ENCODE results near the gene FUBP3.

FUBP3 gene

DNA sequence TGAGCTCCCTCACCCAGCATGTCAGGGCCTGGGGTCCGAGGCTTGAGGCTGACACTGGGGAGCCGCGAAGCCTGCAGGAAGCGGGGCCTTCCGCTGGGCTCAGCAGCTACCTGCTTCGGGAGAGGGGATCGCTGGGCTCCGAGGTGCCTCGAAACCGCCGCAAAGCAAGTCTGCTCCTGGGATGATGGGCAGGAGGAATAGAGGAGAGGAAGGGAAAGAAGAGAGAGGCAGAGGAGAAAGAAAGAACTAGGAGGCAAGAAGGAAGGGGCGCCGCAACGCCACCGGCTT lies 83.5 kb downstream of the FUBP3 start:
- Histone ChIP-seq H3K36me3 (no peaks in the 10 kb centered on the region), H3K4me1 (no peaks in the 10 kb centered on the region), H3K27me3 (peaks cover 95% of the 10 kb centered on the region), H3K9me3 (no peaks in the 10 kb centered on the region), H3K4me3 (ENCODE audit: low read depth, low read length) (no peak overlapping the region)
- TF ChIP-seq, protein P1, sequence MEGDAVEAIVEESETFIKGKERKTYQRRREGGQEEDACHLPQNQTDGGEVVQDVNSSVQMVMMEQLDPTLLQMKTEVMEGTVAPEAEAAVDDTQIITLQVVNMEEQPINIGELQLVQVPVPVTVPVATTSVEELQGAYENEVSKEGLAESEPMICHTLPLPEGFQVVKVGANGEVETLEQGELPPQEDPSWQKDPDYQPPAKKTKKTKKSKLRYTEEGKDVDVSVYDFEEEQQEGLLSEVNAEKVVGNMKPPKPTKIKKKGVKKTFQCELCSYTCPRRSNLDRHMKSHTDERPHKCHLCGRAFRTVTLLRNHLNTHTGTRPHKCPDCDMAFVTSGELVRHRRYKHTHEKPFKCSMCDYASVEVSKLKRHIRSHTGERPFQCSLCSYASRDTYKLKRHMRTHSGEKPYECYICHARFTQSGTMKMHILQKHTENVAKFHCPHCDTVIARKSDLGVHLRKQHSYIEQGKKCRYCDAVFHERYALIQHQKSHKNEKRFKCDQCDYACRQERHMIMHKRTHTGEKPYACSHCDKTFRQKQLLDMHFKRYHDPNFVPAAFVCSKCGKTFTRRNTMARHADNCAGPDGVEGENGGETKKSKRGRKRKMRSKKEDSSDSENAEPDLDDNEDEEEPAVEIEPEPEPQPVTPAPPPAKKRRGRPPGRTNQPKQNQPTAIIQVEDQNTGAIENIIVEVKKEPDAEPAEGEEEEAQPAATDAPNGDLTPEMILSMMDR (IDR thresholded peaks at IDR 0.05; ENCODE audit: low read depth, low read length) = no peak
- DNase-seq = no peak

DNA sequence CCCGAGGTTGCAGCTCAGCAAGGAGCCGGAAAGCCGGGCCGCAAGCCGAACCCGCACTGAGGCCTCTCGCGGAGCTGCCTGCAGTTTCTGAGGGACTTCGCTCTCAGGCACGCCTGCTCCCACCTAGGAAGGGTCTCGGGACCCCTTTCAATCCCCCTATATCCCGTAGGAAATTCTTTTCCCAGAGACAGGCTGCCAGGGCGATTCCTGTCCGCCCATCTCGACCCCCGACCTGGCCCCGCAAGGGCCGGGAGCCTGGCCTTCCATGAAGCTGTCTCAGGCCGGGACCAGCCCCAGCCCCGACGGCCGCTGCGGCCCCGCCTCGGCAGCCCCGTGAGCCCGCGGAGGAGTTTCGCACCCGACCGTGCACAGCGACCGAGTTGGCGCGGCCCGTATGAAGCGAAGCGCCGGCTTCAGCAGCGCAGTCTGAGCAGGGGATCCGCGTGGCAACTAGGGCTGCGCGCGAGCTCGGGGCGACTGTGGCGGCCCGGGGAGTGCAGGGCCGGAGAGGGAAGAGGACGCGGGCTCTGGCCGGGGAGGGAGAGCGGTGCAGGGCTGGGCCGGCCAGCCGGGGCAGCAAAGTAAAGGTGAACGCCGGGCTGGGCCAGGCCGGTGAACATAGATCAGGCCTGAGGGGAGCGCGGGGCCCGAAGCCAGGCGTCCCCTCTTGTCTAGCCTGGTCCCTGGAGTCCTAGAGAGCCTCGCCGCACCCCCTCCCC lies 84.0 kb downstream of the FUBP3 start:
- Histone ChIP-seq H3K9me3 (no peaks in the 10 kb centered on the region), H3K36me3 (no peaks in the 10 kb centered on the region), H3K27me3 (peaks cover 93% of the 10 kb centered on the region), H3K4me3 (ENCODE audit: low read depth, low read length) (no peak overlapping the region), H3K4me1 (no peaks in the 10 kb centered on the region)
- TF ChIP-seq, protein P1 (IDR thresholded peaks at IDR 0.05; ENCODE audit: low read depth, low read length) = no peak
- DNase-seq = no peak

DNA sequence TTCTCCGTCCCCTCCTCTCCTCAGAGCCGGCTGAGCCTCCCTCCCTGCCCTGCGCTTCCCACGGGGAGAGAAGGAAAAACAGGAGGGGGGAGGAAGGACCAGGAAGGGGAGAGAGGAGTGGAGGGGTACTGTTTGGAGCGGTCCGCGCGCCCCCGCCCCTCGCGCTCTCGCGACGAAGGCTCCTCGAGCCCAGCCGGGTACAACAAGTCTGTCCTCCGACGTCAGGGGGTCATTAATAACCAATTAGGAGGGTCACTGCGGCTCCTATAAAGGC lies 84.5 kb downstream of the FUBP3 start:
- no peak for DNase-seq
- H3K36me3 ChIP-seq = no peaks in the 10 kb centered on the region
- H3K4me3 ChIP-seq (ENCODE audit: low read depth, low read length) = no peak overlapping the region
- TF ChIP-seq, protein P1 (IDR thresholded peaks at IDR 0.05; ENCODE audit: low read depth, low read length) = no peak
- H3K9me3 ChIP-seq = no peaks in the 10 kb centered on the region
- H3K4me1 ChIP-seq = no peaks in the 10 kb centered on the region
- peaks cover 88% of the 10 kb centered on the region for H3K27me3 ChIP-seq

DNA sequence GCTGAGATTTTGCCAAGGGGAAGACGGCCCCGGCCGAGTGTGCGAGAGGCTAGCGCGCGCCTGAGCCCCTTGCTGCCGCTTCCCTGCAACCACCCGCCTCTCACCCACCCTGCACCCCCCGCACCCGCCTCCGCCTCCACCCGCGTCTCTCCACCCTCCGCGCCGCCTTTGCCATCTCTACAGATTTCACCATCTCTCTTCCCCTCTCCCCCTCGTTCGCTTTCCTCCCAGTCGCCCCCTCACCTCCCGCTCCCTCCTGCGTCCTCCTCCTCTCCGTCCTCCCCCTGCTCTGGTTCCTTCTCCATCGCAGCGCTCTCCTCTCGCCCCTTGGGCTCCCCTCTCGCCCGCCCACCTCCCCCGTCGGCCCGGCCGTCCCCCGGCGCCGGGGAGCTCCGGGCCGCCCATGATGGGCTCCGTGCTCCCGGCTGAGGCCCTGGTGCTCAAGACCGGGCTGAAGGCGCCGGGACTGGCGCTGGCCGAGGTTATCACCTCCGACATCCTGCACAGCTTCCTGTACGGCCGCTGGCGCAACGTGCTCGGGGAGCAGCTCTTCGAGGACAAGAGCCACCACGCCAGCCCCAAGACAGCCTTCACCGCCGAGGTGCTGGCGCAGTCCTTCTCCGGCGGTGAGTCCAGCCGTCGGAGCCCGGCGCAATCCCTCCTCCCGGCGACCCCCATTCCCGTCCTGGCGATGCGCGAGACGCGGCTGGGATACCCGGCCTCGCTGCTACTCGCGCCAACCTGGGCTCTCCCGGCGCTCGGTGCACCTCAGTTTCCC lies 85.1 kb downstream of the FUBP3 start, which contains the start of gene PRDM12:
PRDM12 (plus strand) TSS at position 344 of the 778 bp plus-strand sequence; CDS start at position 404, 60 bp downstream.
- DNase-seq = no peak
- TF ChIP-seq, protein P1 (IDR thresholded peaks at IDR 0.05; ENCODE audit: low read depth, low read length) = no peak
- H3K27me3 ChIP-seq = peaks cover 83% of the 10 kb centered on the region
- H3K9me3 ChIP-seq = no peaks in the 10 kb centered on the region
- no peak within 1 kb of the TSS for H3K4me3 ChIP-seq (ENCODE audit: low read depth, low read length)
- no peaks in the 10 kb centered on the region for H3K36me3 ChIP-seq
- H3K4me1 ChIP-seq = no peaks in the 10 kb centered on the region

DNA sequence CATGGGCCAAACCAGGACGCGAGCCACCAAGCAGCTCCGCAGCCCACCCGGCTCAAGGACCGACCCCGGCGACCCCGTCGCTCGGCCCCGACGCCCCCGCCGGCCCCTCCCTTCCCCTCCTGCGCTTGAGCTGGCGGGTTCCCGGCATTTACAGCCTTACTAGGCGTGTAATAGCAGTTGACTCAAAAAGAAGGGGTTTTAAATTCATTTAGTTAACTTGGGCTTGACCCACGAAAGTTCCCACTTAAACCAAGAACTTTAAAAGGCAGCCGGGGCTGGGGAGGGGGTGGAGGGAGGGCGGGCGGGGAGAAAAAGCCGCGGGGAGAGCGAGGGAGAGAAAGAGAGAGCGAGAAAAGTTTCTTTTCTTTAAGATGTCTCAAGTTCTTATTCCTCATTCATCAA lies 85.7 kb downstream of the FUBP3 start:
- DNase-seq = no peak
- TF ChIP-seq, protein P1 (IDR thresholded peaks at IDR 0.05; ENCODE audit: low read depth, low read length) = no peak
- H3K27me3 ChIP-seq = peaks cover 77% of the 10 kb centered on the region
- H3K4me3 ChIP-seq (ENCODE audit: low read depth, low read length) = no peak overlapping the region
- no peaks in the 10 kb centered on the region for H3K36me3 ChIP-seq
- H3K9me3 ChIP-seq = no peaks in the 10 kb centered on the region
- no peaks in the 10 kb centered on the region for H3K4me1 ChIP-seq

Measured in BE2C (cell line).